Measurements from ENCODE around the gene IL17RE. TPM values are rescaled to one million over a fixed set of nuclear protein-coding genes. Genes with fewer than 3 reads are reported as not detected.
"Not testable (repeated sequence)": the region's sequence is repeated elsewhere in the genome, so short reads cannot be mapped to it uniquely, and the experiment has no call there.

The IL17RE gene
- total RNA-seq, 1 donor from 2014 or later, result 1.1 TPM

DNA sequence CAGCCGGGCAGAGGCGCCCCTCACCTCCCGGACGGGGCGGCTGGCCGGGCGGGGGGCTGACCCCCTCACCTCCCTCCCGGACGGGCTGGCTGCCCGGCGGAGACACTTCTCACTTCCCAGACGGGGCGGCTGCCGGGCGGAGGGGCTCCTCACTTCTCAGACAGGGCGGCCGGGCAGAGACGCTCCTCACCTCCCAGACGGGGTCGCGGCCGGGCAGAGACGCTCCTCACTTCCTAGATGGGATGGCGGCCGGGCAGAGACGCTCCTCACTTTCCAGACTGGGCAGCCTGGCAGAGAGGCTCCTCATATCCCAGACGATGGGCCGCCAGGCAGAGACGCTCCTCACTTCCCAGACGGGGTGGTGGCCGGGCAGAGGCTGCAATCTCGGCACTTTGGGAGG, 37.3 kb downstream of the IL17RE start:
- H3K4me3 Mint-ChIP-seq; H3K9me3 Mint-ChIP-seq; intact Hi-C loops (cut with micrococcal nuclease); H3K27ac Mint-ChIP-seq; DNase-seq; H3K27me3 Mint-ChIP-seq: not testable (repeated sequence)
- Mint-ChIP-seq H3K4me1 (peaks cover 14% of the 10 kb centered on the region), H3K36me3 (ENCODE audit: low read depth) (peaks cover 44% of the 10 kb centered on the region)

GRCh38 chr3:9940746-9941145, 38.1 kb downstream of the IL17RE start:
- DNase-seq, result no peak
- no peak overlapping the region for H3K27ac Mint-ChIP-seq
- no peak overlapping the region for H3K4me3 Mint-ChIP-seq
- peaks cover 38% of the 10 kb centered on the region for H3K36me3 Mint-ChIP-seq (ENCODE audit: low read depth)
- no peaks in the 10 kb centered on the region for H3K9me3 Mint-ChIP-seq
- H3K27me3 Mint-ChIP-seq, result no peaks in the 10 kb centered on the region
- intact Hi-C loops (cut with micrococcal nuclease), result no loop called here
- peaks cover 7% of the 10 kb centered on the region for H3K4me1 Mint-ChIP-seq

GRCh38 chr3:9942164-9942563, 39.5 kb downstream of the IL17RE start:
- Mint-ChIP-seq H3K4me1 (peaks cover 6% of the 10 kb centered on the region), H3K9me3 (no peaks in the 10 kb centered on the region), H3K4me3 (no peak overlapping the region), H3K27me3 (no peaks in the 10 kb centered on the region), H3K27ac (no peak overlapping the region), H3K36me3 (ENCODE audit: low read depth) (peaks cover 34% of the 10 kb centered on the region)
- intact Hi-C loops (cut with micrococcal nuclease), result no loop called here
- DNase-seq, result no peak

GRCh38 chr3:9942934-9943690, 40.5 kb downstream of the IL17RE start:
- intact Hi-C loops (cut with micrococcal nuclease), result no loop called here
- Mint-ChIP-seq H3K4me3 (no peak overlapping the region), H3K27me3 (no peaks in the 10 kb centered on the region), H3K9me3 (no peaks in the 10 kb centered on the region), H3K4me1 (peaks cover 6% of the 10 kb centered on the region), H3K36me3 (ENCODE audit: low read depth) (peaks cover 29% of the 10 kb centered on the region), H3K27ac (peak overlapping the region; percentile 15)
- DNase-seq, result no peak

GRCh38 chr3:9944271-9944670, 41.6 kb downstream of the IL17RE start:
- intact Hi-C loops (cut with micrococcal nuclease), result no loop called here
- no peak for DNase-seq
- no peak overlapping the region for H3K4me3 Mint-ChIP-seq

DNA sequence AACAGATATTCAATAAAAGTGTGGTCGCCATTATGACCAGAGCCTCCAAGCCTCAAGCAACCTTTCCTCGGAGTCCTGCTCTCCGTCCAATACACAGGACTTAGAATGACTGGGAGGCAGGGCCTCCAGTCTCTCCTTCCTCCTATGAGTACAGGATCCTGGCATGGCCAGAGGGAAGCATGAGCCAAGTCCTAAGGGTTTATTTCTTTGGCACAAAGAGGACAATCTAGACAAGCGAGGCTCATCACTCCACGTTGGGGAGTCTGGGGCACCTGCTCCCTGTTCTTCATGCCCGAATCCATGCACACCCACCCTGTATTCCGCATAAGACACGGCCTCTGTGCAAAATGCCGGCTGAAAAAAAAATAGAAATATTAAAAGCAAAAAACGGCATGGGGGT, 42.7 kb downstream of the IL17RE start:
- peak overlapping the region; percentile 63 for H3K4me3 Mint-ChIP-seq
- DNase-seq, result no peak
- no peaks in the 10 kb centered on the region for H3K9me3 Mint-ChIP-seq
- intact Hi-C loops (cut with micrococcal nuclease), result loop anchor here (5.0 kb wide), 1 partner anchor 53 kb away; the partner anchor contains the start of gene JAGN1
- H3K27me3 Mint-ChIP-seq, result no peaks in the 10 kb centered on the region
- peak overlapping the region; percentile 29 for H3K27ac Mint-ChIP-seq
- H3K4me1 Mint-ChIP-seq, result peaks cover 6% of the 10 kb centered on the region
- H3K36me3 Mint-ChIP-seq (ENCODE audit: low read depth), result peaks cover 27% of the 10 kb centered on the region

More at GRCh38 chr3:9944271-9944670, 41.6 kb downstream of the IL17RE start:
- Mint-ChIP-seq H3K9me3 (no peaks in the 10 kb centered on the region), H3K36me3 (ENCODE audit: low read depth) (peaks cover 26% of the 10 kb centered on the region), H3K27me3 (no peaks in the 10 kb centered on the region), H3K4me1 (peaks cover 6% of the 10 kb centered on the region), H3K27ac (peak overlapping the region; percentile 32)

DNA sequence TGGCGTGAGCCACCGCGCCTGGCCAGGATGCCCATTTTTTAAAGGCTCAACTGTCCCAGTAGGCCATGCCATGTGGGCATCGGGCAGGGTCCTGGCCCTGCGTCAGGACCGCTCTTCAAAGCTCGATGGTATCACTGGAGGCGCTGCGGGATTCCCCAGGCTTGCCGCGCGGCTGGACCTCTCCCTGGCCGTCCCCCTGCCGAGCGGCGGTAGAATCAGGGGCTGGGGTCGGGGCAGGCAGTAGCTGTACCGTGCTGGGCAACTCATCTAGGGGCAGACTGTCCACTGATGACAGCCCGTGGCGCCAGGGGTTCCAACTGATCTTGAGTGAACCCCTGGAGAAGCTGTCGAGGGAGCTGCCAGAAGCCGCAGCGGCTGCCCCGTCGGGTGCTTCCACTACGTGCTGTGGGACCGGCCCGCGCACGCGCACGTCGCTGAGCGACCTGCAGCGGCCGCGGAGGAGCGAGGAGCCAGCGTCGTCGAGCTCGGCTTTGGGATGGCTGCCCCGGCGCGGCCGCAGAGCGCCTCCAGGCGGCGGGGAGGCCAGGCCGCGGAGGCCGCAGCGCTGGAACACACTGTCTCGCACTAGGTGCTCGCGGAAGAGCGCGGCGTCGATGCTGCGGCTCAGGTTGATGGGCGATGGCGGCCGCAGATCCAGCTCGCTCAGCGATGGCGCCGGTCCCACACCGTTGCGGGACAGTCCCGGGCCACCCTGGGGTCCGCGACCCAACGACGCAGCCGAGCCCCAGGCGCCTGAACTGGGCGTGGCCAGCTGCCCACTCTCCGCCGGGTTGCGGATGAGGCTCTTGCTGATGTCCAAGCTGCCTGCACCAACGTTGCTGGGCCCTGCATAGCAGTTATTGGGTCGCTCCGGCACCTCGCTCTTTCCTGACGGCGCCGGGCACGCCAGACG, 43.7 kb downstream of the IL17RE start:
- Mint-ChIP-seq H3K36me3 (ENCODE audit: low read depth) (peaks cover 19% of the 10 kb centered on the region), H3K9me3 (no peaks in the 10 kb centered on the region), H3K4me1 (peaks cover 13% of the 10 kb centered on the region), H3K4me3 (peak overlapping the region; percentile 91), H3K27me3 (no peaks in the 10 kb centered on the region), H3K27ac (peak overlapping the region; percentile 87)
- intact Hi-C loops (cut with micrococcal nuclease), result loop anchor here (1.0 to 5.0 kb wide), 3 partner anchors 13 to 80 kb away; partner anchors contain the start of genes CRELD1, FANCD2 and JAGN1
- peak; percentile 97 for DNase-seq

- Mint-ChIP-seq H3K27me3 (no peaks in the 10 kb centered on the region), H3K4me3 (no peak overlapping the region)
- intact Hi-C loops (cut with micrococcal nuclease), result loop anchor here (5.0 kb wide), 1 partner anchor 55 kb away; the partner anchor contains the start of gene JAGN1
These were observed 44.7 kb downstream of the IL17RE start for GRCh38 chr3:9947025-9947995.

GRCh38 chr3:9948586-9948985, 45.9 kb downstream of the IL17RE start:
- Mint-ChIP-seq H3K4me1 (peaks cover 16% of the 10 kb centered on the region), H3K27me3 (no peaks in the 10 kb centered on the region)
- DNase-seq, result no peak

More at GRCh38 chr3:9947025-9947995, 44.7 kb downstream of the IL17RE start:
- Mint-ChIP-seq H3K4me1 (peaks cover 16% of the 10 kb centered on the region), H3K9me3 (no peaks in the 10 kb centered on the region), H3K36me3 (ENCODE audit: low read depth) (peaks cover 17% of the 10 kb centered on the region), H3K27ac (no peak overlapping the region)
- DNase-seq, result no peak

DNA sequence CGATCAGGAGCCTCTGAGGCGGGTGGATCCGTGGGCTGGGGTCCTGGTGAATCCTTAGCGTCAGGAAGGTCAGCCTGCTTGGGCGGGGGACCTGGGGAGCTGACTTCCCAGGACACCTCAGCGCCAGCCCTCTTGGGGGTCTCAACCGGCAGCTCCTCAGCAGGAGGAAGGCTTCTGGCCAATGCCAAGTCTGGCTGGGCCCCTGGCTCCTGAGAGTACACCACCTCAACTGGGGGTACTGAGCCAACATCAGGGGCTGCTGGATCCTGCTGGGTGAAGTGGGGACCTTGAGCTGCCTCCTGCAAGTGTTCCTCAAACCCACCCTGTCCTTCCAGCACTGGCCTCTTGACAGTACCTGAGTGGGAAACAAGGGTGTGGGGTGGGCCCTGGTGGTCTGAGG, 46.5 kb downstream of the IL17RE start:
- H3K4me3 Mint-ChIP-seq, result no peak overlapping the region
- no peak for DNase-seq
- no peaks in the 10 kb centered on the region for H3K27me3 Mint-ChIP-seq
- H3K4me1 Mint-ChIP-seq, result peaks cover 16% of the 10 kb centered on the region
- H3K27ac Mint-ChIP-seq, result no peak overlapping the region
- intact Hi-C loops (cut with micrococcal nuclease), result loop anchor here (5.0 kb wide), 1 partner anchor 57 kb away; the partner anchor contains the start of gene JAGN1
- H3K9me3 Mint-ChIP-seq, result no peaks in the 10 kb centered on the region
- peaks cover 10% of the 10 kb centered on the region for H3K36me3 Mint-ChIP-seq (ENCODE audit: low read depth)

More at GRCh38 chr3:9948586-9948985, 45.9 kb downstream of the IL17RE start:
- H3K36me3 Mint-ChIP-seq (ENCODE audit: low read depth), result peaks cover 11% of the 10 kb centered on the region
- H3K4me3 Mint-ChIP-seq, result no peak overlapping the region
- H3K9me3 Mint-ChIP-seq, result no peaks in the 10 kb centered on the region
- intact Hi-C loops (cut with micrococcal nuclease), result loop anchor here (5.0 kb wide), 1 partner anchor 56 kb away; the partner anchor contains the start of gene JAGN1
- H3K27ac Mint-ChIP-seq, result no peak overlapping the region

- H3K4me3 Mint-ChIP-seq, result no peak overlapping the region
- H3K4me1 Mint-ChIP-seq, result peaks cover 16% of the 10 kb centered on the region
- no peaks in the 10 kb centered on the region for H3K27me3 Mint-ChIP-seq
- intact Hi-C loops (cut with micrococcal nuclease), result loop anchor here (5.0 kb wide), 2 partner anchors 57 to 107 kb away; partner anchors contain the start of genes JAGN1 and RPUSD3
- H3K27ac Mint-ChIP-seq, result no peak overlapping the region
- no peaks in the 10 kb centered on the region for H3K9me3 Mint-ChIP-seq
- DNase-seq, result no peak
- H3K36me3 Mint-ChIP-seq (ENCODE audit: low read depth), result peaks cover 7% of the 10 kb centered on the region
These were observed 47.0 kb downstream of the IL17RE start for GRCh38 chr3:9949626-9950025.

- intact Hi-C loops (cut with micrococcal nuclease), result loop anchor here (5.0 kb wide), 1 partner anchor 109 kb away; the partner anchor contains the start of gene RPUSD3
- H3K4me1 Mint-ChIP-seq, result peaks cover 14% of the 10 kb centered on the region
These were observed 48.5 kb downstream of the IL17RE start for GRCh38 chr3:9951126-9951525.

DNA sequence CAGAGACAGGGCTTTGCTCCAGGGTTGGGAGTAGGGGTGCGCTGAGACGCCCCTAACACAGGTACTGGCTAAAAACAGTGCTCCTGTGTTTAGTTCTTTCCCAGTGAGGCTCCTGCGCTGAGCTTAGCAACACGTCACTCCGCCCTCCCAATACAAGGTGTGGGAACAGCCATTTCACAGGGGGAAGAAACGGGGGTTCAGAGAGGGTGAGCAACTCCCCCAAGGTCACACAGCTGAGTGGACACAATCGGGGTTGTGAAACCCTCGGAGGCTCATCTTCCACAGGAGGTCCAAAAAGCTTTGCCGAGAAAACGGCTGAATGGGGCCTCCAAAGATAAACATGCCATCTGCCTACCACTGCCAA, 48.9 kb downstream of the IL17RE start:
- Mint-ChIP-seq H3K27me3 (no peaks in the 10 kb centered on the region), H3K36me3 (ENCODE audit: low read depth) (peaks cover 2% of the 10 kb centered on the region), H3K4me3 (peak overlapping the region; percentile 83), H3K9me3 (no peaks in the 10 kb centered on the region), H3K4me1 (peaks cover 12% of the 10 kb centered on the region), H3K27ac (peak overlapping the region; percentile 68)
- intact Hi-C loops (cut with micrococcal nuclease), result loop anchor here (5.0 kb wide), 1 partner anchor 109 kb away; the partner anchor contains the start of gene RPUSD3
- DNase-seq, result no peak

More at GRCh38 chr3:9951126-9951525, 48.5 kb downstream of the IL17RE start:
- Mint-ChIP-seq H3K36me3 (ENCODE audit: low read depth) (peaks cover 4% of the 10 kb centered on the region), H3K9me3 (no peaks in the 10 kb centered on the region), H3K4me3 (peak overlapping the region; percentile 83), H3K27ac (peak overlapping the region; percentile 68), H3K27me3 (no peaks in the 10 kb centered on the region)
- no peak for DNase-seq
